HL-60 (cell line): ENCODE measurements around the gene DYNC2I2.

Experiments
- DNase-seq, 2 experiments: peaks; one replicate each; pipeline ENCODE4 v3.0.0-alpha.2; 2010 to 2020; ENCODE audit warnings: low read depth in 1 of 2, low spot score in 1 of 2
- H3K27ac ChIP-seq: fragments of 250-450 bp; sonication (Bioruptor Pico); replicated peaks from 2 replicates; pipeline ENCODE4 v1.5.1; 2020; ENCODE audit warnings: mild to moderate bottlenecking, moderate library complexity
- H3K27me3 ChIP-seq: fragments of 250-450 bp; sonication (Bioruptor Pico); 2 replicates; pipeline ENCODE4 v1.5.1; 2021; ENCODE audit warnings: mild to moderate bottlenecking, moderate library complexity; ENCODE audit not compliant: insufficient read depth, poor library complexity, severe bottlenecking
- H3K4me3 ChIP-seq: replicated peaks from 2 replicates; pipeline ENCODE4 v1.5.1; 2011; ENCODE audit warnings: mild to moderate bottlenecking, control low read depth, low read length; ENCODE audit not compliant: insufficient read depth
- CTCF ChIP-seq: IDR thresholded peaks from one replicate; pipeline ENCODE4 v1.5.1; 2011; ENCODE audit warnings: low read length, control low read depth, inconsistent platforms; ENCODE audit not compliant: insufficient read depth
- GABPA ChIP-seq: IDR thresholded peaks from 2 replicates; pipeline ENCODE4 v1.6.1; 2012; ENCODE audit warnings: low read depth
- POLR2AphosphoS5 ChIP-seq: IDR thresholded peaks from 2 replicates; pipeline ENCODE4 v1.6.1; 2012; ENCODE audit warnings: low read depth
- REST ChIP-seq: IDR thresholded peaks from 2 replicates; pipeline ENCODE4 v1.6.1; 2012; ENCODE audit warnings: low read depth; ENCODE audit not compliant: insufficient replicate concordance
- SPI1 ChIP-seq: IDR thresholded peaks from 2 replicates; pipeline ENCODE4 v1.6.1; 2012; ENCODE audit warnings: low read depth, mild to moderate bottlenecking, borderline replicate concordance

The DYNC2I2 gene

GRCh38 chr9:128595471-128595870, 61.2 kb downstream of the DYNC2I2 start:
- Histone ChIP-seq H3K27ac (no peak overlapping the region), H3K27me3 (no peaks in the 10 kb centered on the region), H3K4me3 (no peak overlapping the region)
- TF ChIP-seq REST (no peak), CTCF (no peak), GABPA (no peak), SPI1 (no peak), POLR2AphosphoS5 (no peak)
- DNase-seq = peak in 1 of 2 experiments; percentile 63

- TF ChIP-seq GABPA (no peak), SPI1 (no peak), CTCF (no peak), POLR2AphosphoS5 (no peak), REST (no peak)
- H3K27me3 ChIP-seq = no peaks in the 10 kb centered on the region
- no peak for DNase-seq
- no peak overlapping the region for H3K27ac ChIP-seq
- no peak overlapping the region for H3K4me3 ChIP-seq
These were observed 62.8 kb downstream of the DYNC2I2 start for GRCh38 chr9:128593856-128594255.

DNA sequence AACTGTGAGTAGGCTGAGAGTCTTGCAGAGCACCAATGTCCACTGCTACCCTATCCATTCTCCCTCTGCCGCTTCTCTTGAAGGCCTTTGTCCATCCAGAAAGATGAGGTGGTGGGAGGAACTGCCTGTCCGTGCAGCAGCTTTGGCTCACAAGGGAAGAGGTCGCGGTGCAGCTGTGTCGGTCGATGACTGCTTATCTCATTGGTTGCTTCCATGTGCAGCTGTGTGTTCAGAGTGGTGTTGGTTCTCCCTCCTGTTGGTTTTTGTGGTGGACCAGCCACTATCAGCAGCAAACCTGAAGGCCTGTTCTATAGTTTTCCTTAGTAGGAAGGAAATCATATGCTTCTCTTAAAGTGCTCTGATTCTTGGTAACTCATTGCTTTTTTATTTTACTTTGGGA, 63.6 kb downstream of the DYNC2I2 start:
- Histone ChIP-seq H3K27ac (no peak overlapping the region), H3K27me3 (no peaks in the 10 kb centered on the region), H3K4me3 (no peak overlapping the region)
- no peak for DNase-seq
- TF ChIP-seq SPI1 (no peak), GABPA (no peak), CTCF (no peak), POLR2AphosphoS5 (no peak), REST (no peak)
